Esophagus muscularis mucosa (tissue), 4 donors: Measurements from ENCODE around the gene ADORA2A. TPM values are rescaled to one million over a fixed set of nuclear protein-coding genes. Genes with fewer than 3 reads are reported as not detected.

Source experiments
- DNase-seq: peaks from one replicate; pipeline ENCODE4 v3.0.0-alpha.2; 2017; ENCODE audit errors: extremely low spot score
- H3K27ac ChIP-seq, 4 donors: fragments of 200-600 bp; sonication (generic); replicated peaks in 1 of 4; 1 replicate in 3 of 4; 2 replicates in 1 of 4; pipeline ENCODE4 v1.5.1; 2016 to 2019; ENCODE audit warnings: mild to moderate bottlenecking in 1 of 4
- H3K27me3 ChIP-seq, 4 donors: fragments of 200-600 bp; sonication (generic); one replicate each; pipeline versions ENCODE4 v1.5.1 to v1.6.0; 2016 to 2019
- H3K36me3 ChIP-seq, 4 donors: fragments of 200-600 bp; sonication (generic); one replicate each; pipeline ENCODE4 v1.5.1; 2016 to 2019
- H3K4me1 ChIP-seq, 4 donors: fragments of 200-600 bp; sonication (generic); one replicate each; pipeline ENCODE4 v1.5.1; 2016 to 2019
- H3K4me3 ChIP-seq, 4 donors: fragments of 200-600 bp; sonication (generic); 1 replicate in 2 of 4; 2 replicates in 2 of 4; pipeline ENCODE4 v1.5.1; 2016 to 2019; ENCODE audit warnings: mild to moderate bottlenecking in 4 of 4, moderate library complexity in 1 of 4
- H3K9me3 ChIP-seq, 4 donors: fragments of 200-600 bp; sonication (generic); 1 replicate in 3 of 4; 2 replicates in 1 of 4; pipeline ENCODE4 v1.5.1; 2016 to 2019
- EP300 ChIP-seq: sonication (generic); formaldehyde crosslinking; IDR thresholded peaks from one replicate; pipeline ENCODE4 v1.6.1; 2017; ENCODE audit warnings: antibody characterized with exemption
- POLR2A ChIP-seq: fragments of 450-650 bp; IDR thresholded peaks from one replicate; pipeline ENCODE4 v1.6.1; 2017; ENCODE audit warnings: antibody characterized with exemption, moderate library complexity, mild to moderate bottlenecking, low read depth
- POLR2AphosphoS5 ChIP-seq, 2 donors: sonication (generic); formaldehyde crosslinking; IDR thresholded peaks; one replicate each; pipeline ENCODE4 v1.6.1; 2017; ENCODE audit warnings: antibody characterized with exemption in 2 of 2
- WGBS: methylation state at CpG from one replicate; pipeline ENCODE4 v1.1.5; 2018; 5-methylcytosine and 5-hydroxymethylcytosine counted together
- intact Hi-C: fragments of 100-400 bp; cut with DNase I; formaldehyde crosslinking; loops from one replicate; pipeline ENCODE4 v1.15.1; 2023
- total RNA-seq, 4 donors: library from RNA; depleted of rRNA; stranded (reverse); fragments of >200 nt; gene quantifications; one replicate each; pipeline versions ENCODE4 v1.1.0 to v1.2.1, GENCODE V29; 2016
- TF ChIP-seq, protein P1 (sequence below), 3 experiments: fragments of 200-600 bp in 2 of 3; fragments of 450-650 bp in 1 of 3; sonication (generic) in 2 of 3; IDR thresholded peaks; one replicate each; pipeline ENCODE4 v1.5.1; 2017 to 2019; ENCODE audit warnings: antibody characterized with exemption in 3 of 3, mild to moderate bottlenecking in 2 of 3, moderate library complexity in 1 of 3

ADORA2A gene
- total RNA-seq, 4 donors from 2014 or later, result 3.3 to 7.5 (median 4.5) TPM

DNA sequence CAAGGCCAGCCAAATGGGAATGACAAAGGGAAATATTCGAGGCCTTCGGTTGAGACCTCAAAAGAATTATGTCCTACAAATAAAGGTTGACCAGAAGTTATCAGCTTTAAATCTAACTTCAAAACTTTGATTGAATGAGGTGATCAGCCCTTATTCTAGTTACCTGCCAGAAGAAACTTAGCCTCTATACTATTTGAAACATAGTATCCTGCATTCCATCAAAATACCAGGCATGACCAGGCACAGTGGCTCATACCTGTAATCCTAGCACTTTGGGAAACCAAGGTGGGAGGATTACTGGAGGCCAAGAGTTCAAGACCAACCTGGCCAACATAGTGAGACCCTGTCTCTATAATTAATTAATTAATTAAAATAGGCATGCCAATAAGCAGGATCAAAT lies 44.3 kb upstream of the ADORA2A start:
- Histone ChIP-seq H3K27me3 (no peaks in the 10 kb centered on the region), H3K4me3 (no peak overlapping the region), H3K27ac (no peak overlapping the region), H3K4me1 (peaks cover 0 to 3% (median 0%) of the 10 kb centered on the region in 4 donors), H3K9me3 (no peaks in the 10 kb centered on the region), H3K36me3 (peaks cover 6 to 31% (median 13%) of the 10 kb centered on the region in 4 donors)
- WGBS, result 98% methylated on average over 2 of the region's 2 CpGs
- intact Hi-C loops, result no loop called here
- no peak for DNase-seq
- TF ChIP-seq EP300 (no peak), POLR2AphosphoS5 (IDR thresholded peaks at IDR 0.05) (no peak), POLR2A (no peak)
- TF ChIP-seq, protein P1, sequence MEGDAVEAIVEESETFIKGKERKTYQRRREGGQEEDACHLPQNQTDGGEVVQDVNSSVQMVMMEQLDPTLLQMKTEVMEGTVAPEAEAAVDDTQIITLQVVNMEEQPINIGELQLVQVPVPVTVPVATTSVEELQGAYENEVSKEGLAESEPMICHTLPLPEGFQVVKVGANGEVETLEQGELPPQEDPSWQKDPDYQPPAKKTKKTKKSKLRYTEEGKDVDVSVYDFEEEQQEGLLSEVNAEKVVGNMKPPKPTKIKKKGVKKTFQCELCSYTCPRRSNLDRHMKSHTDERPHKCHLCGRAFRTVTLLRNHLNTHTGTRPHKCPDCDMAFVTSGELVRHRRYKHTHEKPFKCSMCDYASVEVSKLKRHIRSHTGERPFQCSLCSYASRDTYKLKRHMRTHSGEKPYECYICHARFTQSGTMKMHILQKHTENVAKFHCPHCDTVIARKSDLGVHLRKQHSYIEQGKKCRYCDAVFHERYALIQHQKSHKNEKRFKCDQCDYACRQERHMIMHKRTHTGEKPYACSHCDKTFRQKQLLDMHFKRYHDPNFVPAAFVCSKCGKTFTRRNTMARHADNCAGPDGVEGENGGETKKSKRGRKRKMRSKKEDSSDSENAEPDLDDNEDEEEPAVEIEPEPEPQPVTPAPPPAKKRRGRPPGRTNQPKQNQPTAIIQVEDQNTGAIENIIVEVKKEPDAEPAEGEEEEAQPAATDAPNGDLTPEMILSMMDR (IDR thresholded peaks at IDR 0.05), result no peak

DNA sequence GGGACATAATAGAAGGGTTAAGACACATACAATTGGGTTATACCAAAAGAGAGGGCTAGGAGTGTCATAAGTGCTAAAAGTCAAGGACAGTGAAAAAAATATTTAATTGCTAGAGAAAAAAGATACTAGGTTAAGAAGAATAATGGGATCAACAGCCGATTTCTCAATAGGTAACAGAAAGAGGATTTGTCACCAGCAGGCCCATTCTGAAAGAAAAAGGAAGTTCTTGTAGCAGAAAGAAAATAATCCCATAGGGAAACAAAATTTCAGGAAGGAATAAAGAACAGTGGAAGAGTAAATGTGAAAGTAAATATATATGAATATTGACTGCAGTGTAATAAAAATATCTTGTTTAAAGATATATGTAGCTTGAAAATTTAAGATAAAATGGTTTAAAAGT lies 43.3 kb upstream of the ADORA2A start:
- TF ChIP-seq POLR2A, result no peak
- TF ChIP-seq POLR2AphosphoS5 (IDR thresholded peaks at IDR 0.05), result no peak
- TF ChIP-seq, protein P1 (IDR thresholded peaks at IDR 0.05), result no peak
- no peak for TF ChIP-seq EP300
- intact Hi-C loops, result no loop called here
- WGBS, result 72% methylated on average over 1 of the region's 1 CpG

DNA sequence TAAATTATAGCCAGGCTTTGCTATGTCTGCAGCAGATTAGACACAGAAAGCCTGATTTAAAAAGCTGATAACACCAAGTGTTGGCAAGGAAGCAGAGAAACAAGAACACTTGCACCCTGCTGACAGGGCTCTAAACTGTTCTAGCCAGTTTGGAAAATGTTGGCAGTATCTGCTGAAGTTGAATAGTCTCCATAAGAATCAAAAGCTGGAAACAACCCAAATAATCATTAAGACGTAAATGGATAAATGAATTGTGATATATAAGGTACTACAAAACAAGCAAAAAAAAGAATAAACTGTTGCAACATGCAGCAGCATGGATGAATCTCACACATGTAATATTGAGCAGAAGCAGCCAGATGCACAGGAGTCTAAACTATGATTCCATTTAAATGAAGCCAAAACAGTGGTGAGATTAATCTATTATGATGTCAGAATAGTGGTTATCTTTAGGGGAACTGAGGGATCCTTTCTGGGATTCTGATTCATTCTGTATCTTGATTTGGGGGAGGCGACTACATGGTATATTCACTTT lies 40.4 kb upstream of the ADORA2A start:
- TF ChIP-seq POLR2AphosphoS5 (IDR thresholded peaks at IDR 0.05), result no peak
- no peak for TF ChIP-seq EP300
- no peak for TF ChIP-seq POLR2A
- TF ChIP-seq, protein P1 (IDR thresholded peaks at IDR 0.05), result no peak
- WGBS, result 79% methylated on average over 2 of the region's 2 CpGs
- intact Hi-C loops, result no loop called here

More for the DNA sequence above, 43.3 kb upstream of the ADORA2A start:
- no peak for DNase-seq
- peaks cover 6 to 20% (median 11%) of the 10 kb centered on the region in 4 donors for H3K36me3 ChIP-seq
- peaks cover 0 to 4% (median 1%) of the 10 kb centered on the region in 4 donors for H3K4me1 ChIP-seq
- H3K4me3 ChIP-seq, result no peak overlapping the region
- H3K9me3 ChIP-seq, result no peaks in the 10 kb centered on the region
- H3K27me3 ChIP-seq, result no peaks in the 10 kb centered on the region
- H3K27ac ChIP-seq, result no peak overlapping the region

DNA sequence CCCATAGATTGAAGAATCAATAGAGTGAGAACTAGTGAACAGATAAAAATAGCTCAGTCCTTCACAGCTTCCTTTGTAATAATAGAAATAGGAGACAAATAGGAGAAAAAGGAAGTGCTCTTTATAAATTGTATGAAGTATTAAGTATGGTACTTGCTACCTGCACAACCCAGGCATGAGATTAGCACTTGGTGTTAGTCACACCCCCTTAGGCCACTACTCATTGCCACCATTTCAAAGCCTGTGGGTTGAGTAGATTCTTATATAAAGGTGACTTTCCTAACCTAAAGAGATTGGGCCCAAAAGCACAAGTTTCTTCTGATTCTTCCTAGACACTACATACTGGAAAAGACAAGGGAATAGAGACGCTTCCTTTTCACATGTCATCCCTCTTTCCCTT lies 37.7 kb upstream of the ADORA2A start:
- H3K4me3 ChIP-seq, result no peak overlapping the region
- intact Hi-C loops, result no loop called here
- peak overlapping the region; percentile 18 to 54 (median 45) for H3K27ac ChIP-seq
- 81% methylated on average over 1 of the region's 1 CpG for WGBS
- no peaks in the 10 kb centered on the region for H3K9me3 ChIP-seq
- no peaks in the 10 kb centered on the region for H3K27me3 ChIP-seq
- H3K4me1 ChIP-seq, result peaks cover 32 to 40% (median 37%) of the 10 kb centered on the region in 4 donors
- peaks cover 0 to 8% (median under 1%) of the 10 kb centered on the region in 4 donors for H3K36me3 ChIP-seq
- TF ChIP-seq EP300, result no peak
- no peak for TF ChIP-seq POLR2AphosphoS5 (IDR thresholded peaks at IDR 0.05)
- TF ChIP-seq POLR2A, result no peak
- DNase-seq, result no peak

More for the DNA sequence above, 40.4 kb upstream of the ADORA2A start:
- Histone ChIP-seq H3K27me3 (no peaks in the 10 kb centered on the region), H3K36me3 (no peaks in the 10 kb centered on the region), H3K27ac (no peak overlapping the region), H3K4me3 (no peak overlapping the region), H3K9me3 (no peaks in the 10 kb centered on the region), H3K4me1 (peaks cover 21 to 30% (median 26%) of the 10 kb centered on the region in 4 donors)
- DNase-seq, result no peak

DNA sequence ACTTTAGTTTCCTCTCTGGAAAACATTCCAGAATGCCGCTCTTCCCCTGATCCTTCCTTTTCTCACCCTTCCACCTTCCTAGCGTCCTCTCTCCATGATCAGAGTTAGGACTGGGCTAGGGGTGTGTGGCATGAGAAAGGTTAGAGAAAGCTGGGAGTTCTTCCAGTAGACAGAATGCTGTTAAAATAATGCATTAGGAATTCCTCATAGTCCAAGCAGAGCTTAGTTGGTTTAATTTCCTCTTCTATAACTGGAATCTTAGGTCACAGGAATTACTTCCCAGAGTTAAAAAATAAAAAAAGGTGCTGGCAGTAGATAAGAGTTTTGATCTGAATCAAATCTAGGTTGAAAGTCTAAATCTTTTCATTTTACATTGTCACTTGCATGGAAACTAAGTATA lies 37.2 kb upstream of the ADORA2A start:
- Histone ChIP-seq H3K9me3 (no peaks in the 10 kb centered on the region), H3K4me3 (no peak overlapping the region), H3K36me3 (peaks cover 0 to 8% (median 2%) of the 10 kb centered on the region in 4 donors), H3K4me1 (peaks cover 32 to 40% (median 37%) of the 10 kb centered on the region in 4 donors), H3K27ac (peak overlapping the region; percentile 18 to 54 (median 45)), H3K27me3 (no peaks in the 10 kb centered on the region)
- intact Hi-C loops, result no loop called here
- WGBS, result 80% methylated on average over 2 of the region's 2 CpGs
- no peak for DNase-seq
- TF ChIP-seq, protein P1 (IDR thresholded peaks at IDR 0.05), result no peak
- TF ChIP-seq POLR2AphosphoS5 (IDR thresholded peaks at IDR 0.05) (no peak), EP300 (no peak), POLR2A (no peak)
